Adrenal gland (tissue), 5 donors: ENCODE data around the gene NOS3.
A peak's percentile ranks its signal among the peaks of the same experiment; 100 is the strongest.

Source experiments
- CTCF ChIP-seq, 6 experiments: fragments of 450-650 bp in 4 of 6; fragments of 200-600 bp in 2 of 6; sonication (generic) in 1 of 6; IDR thresholded peaks; 1 replicate in 5 of 6; 2 replicates in 1 of 6; pipeline versions ENCODE4 v1.5.1 to v1.8.0; 2016 to 2021; ENCODE audit warnings: antibody characterized with exemption in 6 of 6, mild to moderate bottlenecking in 2 of 6, moderate library complexity in 1 of 6
- POLR2A ChIP-seq, 2 donors: fragments of 450-650 bp; IDR thresholded peaks; one replicate each; pipeline ENCODE4 v1.6.1; 2017; ENCODE audit warnings: antibody characterized with exemption in 2 of 2, mild to moderate bottlenecking in 2 of 2, moderate library complexity in 1 of 2
- donor health status: DM: no; HTN: no; CAD: no.

- no peak for TF ChIP-seq CTCF (IDR thresholded peaks at IDR 0.05)
- TF ChIP-seq POLR2A (IDR thresholded peaks at IDR 0.05) = peak in 1 of 2 donors; percentile 34
These were observed 2.7 kb downstream of the NOS3 start for GRCh38 chr7:150993511-150993910.
